ENCODE data around the gene SAMD11.

The SAMD11 gene

GRCh38 chr1:919271-919872 is 4.4 kb upstream of the SAMD11 start:
- no peaks in the 10 kb centered on the region for H3K9me3 ChIP-seq (ENCODE audit: insufficient read depth, low read depth, low read length)
- H3K4me2 ChIP-seq (ENCODE audit: low read depth, low read length, poor library complexity, severe bottlenecking), result no peak overlapping the region
- TF ChIP-seq CTCF (conservative IDR thresholded peaks at IDR 0.05; ENCODE audit: low read length) (peak; percentile 31), EZH2phosphoT487 (IDR thresholded peaks at IDR 0.05; ENCODE audit: borderline replicate concordance) (no peak)
- H2AFZ ChIP-seq (ENCODE audit: low read length), result no peak overlapping the region
- H3K4me3 ChIP-seq (ENCODE audit: low read length, poor library complexity, severe bottlenecking), result no peak overlapping the region
- no peaks in the 10 kb centered on the region for H3K27me3 ChIP-seq (ENCODE audit: insufficient read depth, low read length, poor library complexity, severe bottlenecking)
- no peaks in the 10 kb centered on the region for H3K79me2 ChIP-seq (ENCODE audit: insufficient read depth, low read length)
- H3K9me2 ChIP-seq (replicated peaks; ENCODE audit: low read depth, low read length), result no peaks in the 10 kb centered on the region
- H4K20me1 ChIP-seq (ENCODE audit: insufficient read depth, low read length, poor library complexity, severe bottlenecking), result no peaks in the 10 kb centered on the region
- no peaks in the 10 kb centered on the region for H3K36me3 ChIP-seq (ENCODE audit: insufficient read depth, low read length)
- peaks cover 36% of the 10 kb centered on the region for H3K4me1 ChIP-seq (ENCODE audit: insufficient read depth, low read length, poor library complexity, severe bottlenecking)
- H3F3A ChIP-seq (ENCODE audit: low read depth), result no peaks in the 10 kb centered on the region
- H3K9ac ChIP-seq (ENCODE audit: low read depth, low read length, poor library complexity, severe bottlenecking), result no peak overlapping the region

GRCh38 chr1:920010-920409 is 3.7 kb upstream of the SAMD11 start:
- Histone ChIP-seq H3K4me3 (ENCODE audit: low read length, poor library complexity, severe bottlenecking) (no peak overlapping the region), H3K9ac (ENCODE audit: low read depth, low read length, poor library complexity, severe bottlenecking) (no peak overlapping the region), H3K4me2 (ENCODE audit: low read depth, low read length, poor library complexity, severe bottlenecking) (peak overlapping the region; percentile 92), H3K9me3 (ENCODE audit: insufficient read depth, low read depth, low read length) (no peaks in the 10 kb centered on the region), H3K79me2 (ENCODE audit: insufficient read depth, low read length) (no peaks in the 10 kb centered on the region), H2AFZ (ENCODE audit: low read length) (no peak overlapping the region), H3K36me3 (ENCODE audit: insufficient read depth, low read length) (no peaks in the 10 kb centered on the region), H3K9me2 (replicated peaks; ENCODE audit: low read depth, low read length) (no peaks in the 10 kb centered on the region), H3K4me1 (ENCODE audit: insufficient read depth, low read length, poor library complexity, severe bottlenecking) (peaks cover 36% of the 10 kb centered on the region), H3F3A (ENCODE audit: low read depth) (no peaks in the 10 kb centered on the region), H3K27me3 (ENCODE audit: insufficient read depth, low read length, poor library complexity, severe bottlenecking) (no peaks in the 10 kb centered on the region), H4K20me1 (ENCODE audit: insufficient read depth, low read length, poor library complexity, severe bottlenecking) (no peaks in the 10 kb centered on the region)
- TF ChIP-seq CTCF (conservative IDR thresholded peaks at IDR 0.05; ENCODE audit: low read length), result no peak

GRCh38 chr1:920521-920920 is 3.2 kb upstream of the SAMD11 start:
- Histone ChIP-seq H3K4me2 (ENCODE audit: low read depth, low read length, poor library complexity, severe bottlenecking) (peak overlapping the region; percentile 92), H3K36me3 (ENCODE audit: insufficient read depth, low read length) (no peaks in the 10 kb centered on the region), H3K4me3 (ENCODE audit: low read length, poor library complexity, severe bottlenecking) (peak overlapping the region; percentile 65), H3K4me1 (ENCODE audit: insufficient read depth, low read length, poor library complexity, severe bottlenecking) (peaks cover 36% of the 10 kb centered on the region), H3K79me2 (ENCODE audit: insufficient read depth, low read length) (no peaks in the 10 kb centered on the region), H2AFZ (ENCODE audit: low read length) (0 out of 2 replicates have a peak overlapping the region, but pooled peaks have one; percentile 34), H4K20me1 (ENCODE audit: insufficient read depth, low read length, poor library complexity, severe bottlenecking) (no peaks in the 10 kb centered on the region), H3K27me3 (ENCODE audit: insufficient read depth, low read length, poor library complexity, severe bottlenecking) (no peaks in the 10 kb centered on the region), H3K9ac (ENCODE audit: low read depth, low read length, poor library complexity, severe bottlenecking) (peak overlapping the region; percentile 49), H3F3A (ENCODE audit: low read depth) (no peaks in the 10 kb centered on the region), H3K9me3 (ENCODE audit: insufficient read depth, low read depth, low read length) (no peaks in the 10 kb centered on the region), H3K9me2 (replicated peaks; ENCODE audit: low read depth, low read length) (no peaks in the 10 kb centered on the region)
- no peak for TF ChIP-seq CTCF (conservative IDR thresholded peaks at IDR 0.05; ENCODE audit: low read length)
- TF ChIP-seq EZH2phosphoT487 (IDR thresholded peaks at IDR 0.05; ENCODE audit: borderline replicate concordance), result no peak
